Progenitor cell of endocrine pancreas (in vitro differentiated cells): ENCODE data around the gene PPP1R1A. TPM values are rescaled to one million over a fixed set of nuclear protein-coding genes. Genes with fewer than 3 reads are reported as not detected.

Source experiments
- DNase-seq: peaks from one replicate; pipeline ENCODE4 v3.0.0; 2021; ENCODE audit warnings: low spot score; ENCODE audit not compliant: unreplicated experiment
- H3K27ac Mint-ChIP-seq: 2 replicates; pipeline ENCODE4 v1.8.0; 2021; ENCODE audit warnings: mild to moderate bottlenecking, moderate library complexity, mixed read lengths
- H3K27me3 Mint-ChIP-seq: 2 replicates; pipeline ENCODE4 v1.8.0; 2021; ENCODE audit warnings: mixed read lengths
- H3K36me3 Mint-ChIP-seq: 2 replicates; pipeline ENCODE4 v1.8.0; 2022; ENCODE audit warnings: mixed read lengths; ENCODE audit not compliant: insufficient read depth
- H3K4me1 Mint-ChIP-seq: 2 replicates; pipeline ENCODE4 v1.8.0; 2021; ENCODE audit warnings: low read depth, mixed read lengths
- H3K4me3 Mint-ChIP-seq: 2 replicates; pipeline ENCODE4 v1.8.0; 2021; ENCODE audit warnings: low read depth, mild to moderate bottlenecking, moderate library complexity, mixed read lengths
- H3K9me3 Mint-ChIP-seq: 2 replicates; pipeline ENCODE4 v1.8.0; 2021; ENCODE audit warnings: low read depth, mixed read lengths
- total RNA-seq: library from RNA; stranded (reverse); gene quantifications from 2 replicates; pipeline ENCODE4 v1.2.1, GENCODE V29; 2021
- TF ChIP-seq, protein P1 (sequence below): fragments of 200-600 bp; sonication (generic); IDR thresholded peaks from one replicate; pipeline ENCODE4 v1.5.0; 2021; ENCODE audit warnings: antibody characterized with exemption, mild to moderate bottlenecking; ENCODE audit not compliant: unreplicated experiment

The PPP1R1A gene
- total RNA-seq, 1 donor from 2014 or later = 22.1 TPM

DNA sequence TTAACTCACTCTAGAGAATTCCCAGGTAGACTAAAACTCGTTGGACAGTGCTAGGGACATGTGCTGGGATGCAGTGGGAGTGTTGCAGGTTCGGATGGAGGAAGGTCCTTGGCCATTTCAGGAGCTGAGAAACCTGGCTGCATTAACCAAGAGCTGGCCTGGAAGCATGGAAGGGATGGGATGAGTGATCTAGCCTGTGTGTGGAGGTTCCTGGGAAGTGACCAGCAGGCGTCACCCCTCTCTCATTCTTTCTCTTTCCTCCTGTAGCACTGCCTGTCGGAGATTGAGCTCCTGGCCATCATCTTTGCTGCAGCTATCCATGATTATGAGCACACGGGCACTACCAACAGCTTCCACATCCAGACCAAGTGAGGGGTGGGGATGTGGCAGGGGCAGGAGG is 15.6 kb downstream of the PPP1R1A start:
- no peak for DNase-seq
- TF ChIP-seq, protein P1, sequence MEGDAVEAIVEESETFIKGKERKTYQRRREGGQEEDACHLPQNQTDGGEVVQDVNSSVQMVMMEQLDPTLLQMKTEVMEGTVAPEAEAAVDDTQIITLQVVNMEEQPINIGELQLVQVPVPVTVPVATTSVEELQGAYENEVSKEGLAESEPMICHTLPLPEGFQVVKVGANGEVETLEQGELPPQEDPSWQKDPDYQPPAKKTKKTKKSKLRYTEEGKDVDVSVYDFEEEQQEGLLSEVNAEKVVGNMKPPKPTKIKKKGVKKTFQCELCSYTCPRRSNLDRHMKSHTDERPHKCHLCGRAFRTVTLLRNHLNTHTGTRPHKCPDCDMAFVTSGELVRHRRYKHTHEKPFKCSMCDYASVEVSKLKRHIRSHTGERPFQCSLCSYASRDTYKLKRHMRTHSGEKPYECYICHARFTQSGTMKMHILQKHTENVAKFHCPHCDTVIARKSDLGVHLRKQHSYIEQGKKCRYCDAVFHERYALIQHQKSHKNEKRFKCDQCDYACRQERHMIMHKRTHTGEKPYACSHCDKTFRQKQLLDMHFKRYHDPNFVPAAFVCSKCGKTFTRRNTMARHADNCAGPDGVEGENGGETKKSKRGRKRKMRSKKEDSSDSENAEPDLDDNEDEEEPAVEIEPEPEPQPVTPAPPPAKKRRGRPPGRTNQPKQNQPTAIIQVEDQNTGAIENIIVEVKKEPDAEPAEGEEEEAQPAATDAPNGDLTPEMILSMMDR = no peak
- no peaks in the 10 kb centered on the region for H3K4me1 Mint-ChIP-seq
- H3K27me3 Mint-ChIP-seq = peaks cover 44% of the 10 kb centered on the region
- no peaks in the 10 kb centered on the region for H3K9me3 Mint-ChIP-seq
- H3K36me3 Mint-ChIP-seq = no peaks in the 10 kb centered on the region
- H3K27ac Mint-ChIP-seq = no peak overlapping the region
- H3K4me3 Mint-ChIP-seq = no peak overlapping the region

- TF ChIP-seq, protein P1 = no peak
- H3K27me3 Mint-ChIP-seq = peaks cover 38% of the 10 kb centered on the region
- no peaks in the 10 kb centered on the region for H3K9me3 Mint-ChIP-seq
- no peak for DNase-seq
- H3K27ac Mint-ChIP-seq = no peak overlapping the region
- peaks cover under 1% of the 10 kb centered on the region for H3K4me1 Mint-ChIP-seq
- H3K36me3 Mint-ChIP-seq = no peaks in the 10 kb centered on the region
- no peak overlapping the region for H3K4me3 Mint-ChIP-seq
These were observed 17.0 kb downstream of the PPP1R1A start for GRCh38 chr12:54571193-54572188.

GRCh38 chr12:54569995-54570528 is 18.4 kb downstream of the PPP1R1A start:
- Mint-ChIP-seq H3K36me3 (no peaks in the 10 kb centered on the region), H3K4me1 (peaks cover 11% of the 10 kb centered on the region), H3K27ac (no peak overlapping the region), H3K9me3 (no peaks in the 10 kb centered on the region), H3K4me3 (no peak overlapping the region), H3K27me3 (peaks cover 32% of the 10 kb centered on the region)
- TF ChIP-seq, protein P1 = no peak
- DNase-seq = no peak

GRCh38 chr12:54569072-54569471 is 19.4 kb downstream of the PPP1R1A start:
- H3K4me3 Mint-ChIP-seq = no peak overlapping the region
- DNase-seq = no peak
- TF ChIP-seq, protein P1 = no peak
- peaks cover 13% of the 10 kb centered on the region for H3K4me1 Mint-ChIP-seq
- no peaks in the 10 kb centered on the region for H3K9me3 Mint-ChIP-seq
- no peaks in the 10 kb centered on the region for H3K36me3 Mint-ChIP-seq
- H3K27ac Mint-ChIP-seq = no peak overlapping the region
- H3K27me3 Mint-ChIP-seq = peaks cover 35% of the 10 kb centered on the region

DNA sequence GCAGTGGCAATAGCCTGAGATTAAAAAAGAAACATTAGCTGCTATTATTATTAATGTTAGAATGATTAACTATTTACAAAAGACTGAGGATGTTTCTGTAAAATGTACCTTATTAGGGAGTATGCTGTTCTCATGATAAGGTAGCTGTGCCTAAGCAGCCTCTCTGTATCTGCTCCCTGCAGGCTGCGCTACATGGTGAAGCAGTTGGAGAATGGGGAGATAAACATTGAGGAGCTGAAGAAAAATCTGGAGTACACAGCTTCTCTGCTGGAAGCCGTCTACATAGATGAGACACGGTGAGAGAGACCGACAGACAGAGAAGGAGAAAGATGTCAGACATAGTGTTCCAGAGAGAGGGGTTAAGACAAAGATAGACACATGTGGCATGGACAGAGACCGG is 21.7 kb downstream of the PPP1R1A start:
- TF ChIP-seq, protein P1 = no peak
- H3K36me3 Mint-ChIP-seq = no peaks in the 10 kb centered on the region
- no peak overlapping the region for H3K27ac Mint-ChIP-seq
- DNase-seq = no peak
- peaks cover 36% of the 10 kb centered on the region for H3K27me3 Mint-ChIP-seq
- no peaks in the 10 kb centered on the region for H3K9me3 Mint-ChIP-seq
- peaks cover 13% of the 10 kb centered on the region for H3K4me1 Mint-ChIP-seq
- no peak overlapping the region for H3K4me3 Mint-ChIP-seq
